Lower leg skin (tissue), 4 donors: Measurements from ENCODE around the gene CRACR2A. TPM values are rescaled to one million over a fixed set of nuclear protein-coding genes. Genes with fewer than 3 reads are reported as not detected.

Source experiments
- DNase-seq, 2 donors: peaks; one replicate each; pipeline ENCODE4 v3.0.0-alpha.2; 2019; ENCODE audit warnings: low spot score in 2 of 2
- H3K4me3 ChIP-seq: fragments of 200-600 bp; sonication (generic); 2 replicates; pipeline ENCODE4 v1.5.1; 2017; ENCODE audit warnings: mild to moderate bottlenecking, low read depth; ENCODE audit not compliant: poor library complexity, severe bottlenecking
- CTCF ChIP-seq, 3 donors: fragments of 450-650 bp; IDR thresholded peaks; one replicate each; pipeline ENCODE4 v1.5.1; 2016; ENCODE audit warnings: antibody characterized with exemption in 3 of 3, mild to moderate bottlenecking in 3 of 3, moderate library complexity in 2 of 3
- POLR2A ChIP-seq, 2 donors: fragments of 450-650 bp; IDR thresholded peaks; one replicate each; pipeline ENCODE4 v1.6.1; 2016 to 2017; ENCODE audit warnings: antibody characterized with exemption in 2 of 2, mild to moderate bottlenecking in 1 of 2, moderate library complexity in 1 of 2
- WGBS, 2 donors: methylation state at CpG; one replicate each; pipeline ENCODE4 v1.1.5; 2018; 5-methylcytosine and 5-hydroxymethylcytosine counted together
- intact Hi-C: fragments of 100-400 bp; cut with DNase I; formaldehyde crosslinking; loops from one replicate; pipeline ENCODE4 v1.15.0; 2023; ENCODE audit warnings: low total_unique reads
- total RNA-seq, 4 donors: library from RNA; depleted of rRNA; stranded (reverse); fragments of >200 nt; gene quantifications; one replicate each; pipeline ENCODE4 v1.1.0, GENCODE V29; 2016

Gene CRACR2A
- total RNA-seq, 4 donors from 2014 or later: 1.4 to 14.4 (median 6.6) TPM

GRCh38 chr12:3791256-3791874 lies 38.5 kb upstream of the CRACR2A start:
- 81 to 92% methylated on average over 5 of the region's 5 CpGs for WGBS, 2 donors
- no peak for DNase-seq
- TF ChIP-seq CTCF (IDR thresholded peaks at IDR 0.05) (no peak), POLR2A (IDR thresholded peaks at IDR 0.05) (no peak)
- intact Hi-C loops: no loop called here
- H3K4me3 ChIP-seq: no peak overlapping the region

- DNase-seq: no peak
- WGBS, 2 donors: 85% methylated on average over 2 of the region's 2 CpGs
- no peak for TF ChIP-seq CTCF (IDR thresholded peaks at IDR 0.05)
- no peak for TF ChIP-seq POLR2A (IDR thresholded peaks at IDR 0.05)
- intact Hi-C loops: no loop called here
- H3K4me3 ChIP-seq: no peak overlapping the region
Observed at GRCh38 chr12:3790642-3791041, 37.7 kb upstream of the CRACR2A start.

- no peak for TF ChIP-seq POLR2A (IDR thresholded peaks at IDR 0.05)
- H3K4me3 ChIP-seq: no peak overlapping the region
- DNase-seq: no peak
- WGBS, 2 donors: 81 to 88% methylated on average over 1 of the region's 1 CpG
- intact Hi-C loops: no loop called here
Observed at GRCh38 chr12:3789838-3790237, 36.9 kb upstream of the CRACR2A start.

- H3K4me3 ChIP-seq: no peak overlapping the region
- no peak for TF ChIP-seq POLR2A (IDR thresholded peaks at IDR 0.05)
- TF ChIP-seq CTCF (IDR thresholded peaks at IDR 0.05): no peak
- WGBS, 2 donors: 51 to 55% methylated on average over 3 of the region's 3 CpGs
- intact Hi-C loops: loop anchor here (10.0 kb wide), 2 partner anchors 473 to 497 kb away; partner anchors contain the start of gene CCND2
- DNase-seq: no peak
Observed at GRCh38 chr12:3777206-3777809, 24.4 kb upstream of the CRACR2A start.

- 76 to 80% methylated on average over 5 of the region's 5 CpGs for WGBS, 2 donors
- no peak for TF ChIP-seq CTCF (IDR thresholded peaks at IDR 0.05)
- DNase-seq: no peak
- intact Hi-C loops: loop anchor here (10.0 kb wide), 2 partner anchors 471 to 499 kb away; partner anchors contain the start of gene CCND2
- no peak overlapping the region for H3K4me3 ChIP-seq
Observed at GRCh38 chr12:3775385-3776035, 22.6 kb upstream of the CRACR2A start.

GRCh38 chr12:3772380-3772779 lies 19.5 kb upstream of the CRACR2A start:
- WGBS, 2 donors: 23 to 26% methylated on average over 4 of the region's 4 CpGs
- no peak for DNase-seq
- H3K4me3 ChIP-seq: no peak overlapping the region
- no peak for TF ChIP-seq CTCF (IDR thresholded peaks at IDR 0.05)
- no peak for TF ChIP-seq POLR2A (IDR thresholded peaks at IDR 0.05)
- intact Hi-C loops: loop anchor here (10.0 kb wide), 2 partner anchors 468 to 502 kb away; partner anchors contain the start of gene CCND2
